GM19463 (cell line): Measurements from ENCODE around the gene ZSCAN21.
A peak's percentile ranks its signal among the peaks of the same experiment; 100 is the strongest.

ENCODE experiments used
- ATAC-seq: cut with Tn5 transposase; IDR thresholded peaks from one replicate; pipeline ENCODE4 v1.9.1; 2021; ENCODE audit warnings: mild to moderate bottlenecking, moderate library complexity; ENCODE audit not compliant: unreplicated experiment

The ZSCAN21 gene

DNA sequence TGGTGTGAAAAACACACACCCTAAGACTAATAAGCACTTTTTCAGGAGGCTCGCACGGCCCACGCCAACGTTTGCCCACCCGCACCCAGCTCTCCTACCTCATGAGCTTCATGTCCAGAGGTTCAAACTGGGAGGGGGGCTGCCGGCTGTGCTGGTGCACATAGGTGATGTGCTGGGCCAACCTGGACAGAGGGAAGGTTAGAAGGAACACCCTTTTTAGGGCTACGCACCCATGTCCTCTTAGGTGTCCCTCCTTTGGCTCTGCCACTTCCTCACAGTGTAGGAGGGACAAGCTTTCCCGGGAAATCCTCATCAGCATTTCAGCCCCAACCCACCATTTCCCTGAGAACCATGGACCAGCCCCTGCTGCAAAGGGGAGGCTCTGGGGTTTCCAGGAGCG lies 45.7 kb downstream of the ZSCAN21 start:
- ATAC-seq, result no peak

DNA sequence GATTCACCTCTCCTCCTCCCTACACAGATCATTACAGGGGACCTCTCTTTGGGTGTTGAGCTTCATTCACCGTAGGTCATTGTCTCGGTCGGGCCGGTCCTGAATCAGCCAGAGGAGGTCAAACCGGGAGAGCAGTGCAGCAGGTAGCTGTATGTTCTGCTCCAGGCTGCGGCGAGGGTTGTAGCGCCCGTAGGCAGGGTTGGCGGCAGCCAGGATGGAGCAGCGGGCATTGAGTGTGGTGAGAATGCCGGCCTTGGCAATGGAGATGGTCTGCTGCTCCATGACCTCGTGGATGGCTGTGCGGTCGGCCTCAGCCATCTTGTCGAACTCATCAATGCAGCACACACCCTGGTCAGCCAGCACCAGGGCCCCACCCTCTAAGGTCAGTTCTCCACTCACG lies 46.1 kb downstream of the ZSCAN21 start:
- no peak for ATAC-seq

DNA sequence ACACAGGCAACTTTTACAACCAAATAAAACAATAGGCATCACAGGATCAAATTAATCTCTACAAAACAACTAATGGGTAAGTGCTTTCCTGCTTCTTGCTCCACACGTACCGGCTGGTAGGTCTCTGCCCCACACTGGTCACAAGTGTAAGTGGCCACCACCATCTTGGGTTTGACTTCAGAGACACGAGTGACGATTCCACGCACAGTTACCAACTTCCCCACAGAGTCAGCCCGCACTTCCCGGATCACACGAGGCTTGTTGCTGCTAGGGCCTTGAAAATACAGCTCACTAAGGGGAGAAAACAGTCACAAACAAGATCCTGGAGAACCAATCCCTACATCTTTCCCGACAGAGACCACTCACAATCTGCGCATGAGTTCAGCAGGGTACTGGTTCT lies 49.3 kb downstream of the ZSCAN21 start:
- no peak for ATAC-seq

DNA sequence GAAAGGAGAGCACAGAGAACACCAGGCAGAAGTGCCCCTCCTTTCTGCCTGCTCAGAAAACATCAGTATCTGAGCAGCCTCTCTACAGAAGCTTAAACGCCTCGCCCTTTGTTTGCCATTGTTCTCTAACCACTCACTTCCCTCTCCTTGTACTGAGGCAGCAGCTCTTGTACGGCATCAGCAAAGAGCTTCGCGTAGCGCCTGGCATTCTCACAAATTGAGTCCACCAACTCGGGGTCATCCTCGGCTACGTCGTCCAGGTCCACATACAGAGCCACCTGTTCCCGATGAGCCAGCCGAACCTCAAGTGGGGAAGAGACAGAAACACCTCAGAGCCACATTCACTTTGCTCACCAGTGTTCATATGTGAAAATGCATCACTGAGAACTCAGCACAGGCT lies 49.9 kb downstream of the ZSCAN21 start:
- ATAC-seq, result no peak

DNA sequence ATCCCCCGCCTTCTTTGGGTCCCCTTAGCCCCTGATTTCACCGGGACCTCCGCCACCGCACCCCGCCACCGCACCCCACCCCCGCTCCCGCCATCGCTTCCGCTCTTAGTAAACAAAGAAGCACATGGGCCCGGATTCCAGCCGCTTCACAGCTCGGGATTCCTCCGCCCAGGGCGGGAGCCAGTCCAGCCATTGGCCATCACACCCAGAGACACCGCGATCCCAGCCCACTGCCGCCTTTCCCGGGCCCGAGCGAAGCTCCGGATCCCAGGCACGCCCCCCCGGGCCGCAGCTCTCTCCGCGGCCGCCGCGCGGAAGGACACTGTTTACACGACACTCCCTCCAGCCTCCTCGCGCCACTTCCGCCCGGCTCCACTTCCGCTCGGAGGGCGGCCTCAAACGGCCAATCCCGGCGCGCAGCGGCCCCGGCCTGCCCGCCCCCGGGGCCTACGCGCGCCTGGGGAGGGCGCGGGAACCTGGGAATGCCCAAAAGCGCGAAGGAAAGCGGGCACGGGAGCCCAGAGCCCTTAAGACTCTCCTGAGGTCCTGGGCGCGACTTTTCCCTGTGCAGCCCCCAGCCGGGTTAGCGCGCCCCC lies 50.9 kb downstream of the ZSCAN21 start:
- peak; percentile 59 for ATAC-seq

DNA sequence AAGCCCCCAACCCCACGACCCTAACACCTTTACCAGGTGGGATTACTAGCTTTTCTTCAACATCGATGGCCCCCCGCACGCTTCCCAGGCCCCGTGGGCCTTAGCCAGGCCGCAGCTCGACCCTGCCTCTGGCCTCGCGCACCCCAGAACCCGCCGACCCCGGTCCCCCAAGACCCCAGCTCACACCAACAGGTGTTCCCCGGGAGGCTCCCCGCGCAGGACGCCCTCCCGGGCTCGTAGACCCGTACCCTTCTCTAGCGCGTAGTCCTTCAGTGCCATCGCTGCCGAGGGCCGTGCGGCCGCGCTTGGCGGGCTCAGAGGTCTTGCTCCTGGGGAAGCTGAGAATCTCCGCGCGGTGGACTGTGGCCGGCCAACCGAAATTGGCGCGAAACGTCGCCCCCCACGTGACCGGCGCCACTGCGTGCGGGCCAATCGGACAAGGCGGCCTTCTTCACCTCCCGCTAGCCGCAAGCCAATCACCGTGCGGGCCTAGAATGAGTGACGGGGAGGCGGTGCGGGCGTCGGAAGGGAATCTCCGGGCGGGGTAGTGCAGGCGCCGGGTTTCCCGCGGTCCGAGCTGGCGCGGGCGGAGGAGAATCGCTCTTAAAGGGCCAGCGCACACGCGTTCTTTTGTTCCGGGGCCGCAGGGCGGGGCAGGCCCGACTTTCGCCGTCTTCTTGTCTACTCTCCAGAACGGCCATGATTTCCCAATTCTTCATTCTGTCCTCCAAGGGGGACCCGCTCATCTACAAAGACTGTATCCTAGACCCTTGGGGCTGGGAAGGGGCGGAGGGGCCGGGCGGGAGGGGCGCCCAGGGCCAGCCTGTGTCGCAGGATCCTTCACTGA lies 51.7 kb downstream of the ZSCAN21 start, which contains the start of the genes AP4M1 and MCM7:
TSS of gene AP4M1 (plus strand) at position 628 of the 847 bp plus-strand sequence. CDS start at position 700, 72 bp downstream.
TSS of gene MCM7 (minus strand) at position 382 of the 847 bp plus-strand sequence. CDS start at position 279, 103 bp downstream.
- ATAC-seq, result peak; percentile 88

DNA sequence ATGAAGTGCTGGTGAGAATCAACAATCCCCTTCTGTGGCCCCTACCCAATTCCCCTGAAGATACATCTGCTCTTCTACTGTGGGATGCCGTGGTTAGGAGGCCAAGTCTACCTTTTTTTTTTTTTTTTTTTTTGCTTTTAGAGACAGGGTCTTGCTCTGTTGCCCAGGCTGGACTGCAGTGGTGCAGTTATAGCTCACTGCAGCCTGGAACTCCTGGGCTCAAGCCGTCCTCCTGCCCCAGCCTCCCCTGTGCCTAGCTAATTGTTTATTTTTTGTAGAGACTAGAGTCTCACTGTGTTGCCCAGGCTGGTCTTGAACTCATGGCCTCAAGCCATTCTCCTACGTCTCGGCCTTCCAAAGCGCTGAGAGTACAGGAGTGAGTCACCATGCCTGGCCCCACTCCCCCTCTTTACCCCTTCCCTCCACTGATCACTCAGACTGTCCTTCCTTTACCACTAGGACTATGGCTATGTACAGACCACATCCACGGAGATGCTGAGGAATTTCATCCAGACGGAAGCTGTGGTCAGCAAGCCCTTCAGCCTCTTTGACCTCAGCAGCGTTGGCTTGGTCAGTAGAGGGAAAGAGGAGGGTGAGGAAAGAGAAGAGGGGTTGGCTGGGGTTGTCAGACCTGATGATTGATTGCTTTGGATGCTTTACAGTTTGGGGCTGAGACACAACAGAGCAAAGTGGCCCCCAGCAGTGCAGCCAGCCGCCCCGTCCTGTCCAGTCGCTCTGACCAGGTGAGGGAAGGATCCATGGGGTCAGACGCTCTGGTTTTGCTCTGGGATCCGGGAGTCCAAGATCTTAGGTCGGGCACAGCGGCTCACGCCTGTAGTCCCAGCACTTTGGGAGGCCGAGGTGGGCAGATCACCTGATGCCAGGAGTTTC lies 53.6 kb downstream of the ZSCAN21 start:
- no peak for ATAC-seq

DNA sequence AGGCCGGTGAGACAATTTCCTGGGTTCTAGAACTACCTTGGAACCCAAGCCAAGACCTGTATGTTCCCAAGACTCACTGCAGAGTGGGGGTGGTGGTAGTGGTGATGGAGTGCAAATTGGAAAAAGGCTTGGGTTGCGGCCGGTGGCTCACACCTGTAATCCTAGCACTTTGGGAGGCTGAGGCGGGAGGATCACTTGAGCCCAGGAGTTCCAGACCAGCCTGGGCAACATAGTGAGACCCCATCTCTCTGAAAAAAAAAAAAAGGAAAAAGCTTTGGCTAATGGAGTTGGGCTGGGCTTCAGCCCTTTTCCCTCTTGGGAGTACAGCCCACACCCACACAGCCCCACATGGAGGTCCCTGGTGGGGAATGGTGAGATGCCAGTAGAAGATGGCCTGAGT lies 56.0 kb downstream of the ZSCAN21 start:
- no peak for ATAC-seq

DNA sequence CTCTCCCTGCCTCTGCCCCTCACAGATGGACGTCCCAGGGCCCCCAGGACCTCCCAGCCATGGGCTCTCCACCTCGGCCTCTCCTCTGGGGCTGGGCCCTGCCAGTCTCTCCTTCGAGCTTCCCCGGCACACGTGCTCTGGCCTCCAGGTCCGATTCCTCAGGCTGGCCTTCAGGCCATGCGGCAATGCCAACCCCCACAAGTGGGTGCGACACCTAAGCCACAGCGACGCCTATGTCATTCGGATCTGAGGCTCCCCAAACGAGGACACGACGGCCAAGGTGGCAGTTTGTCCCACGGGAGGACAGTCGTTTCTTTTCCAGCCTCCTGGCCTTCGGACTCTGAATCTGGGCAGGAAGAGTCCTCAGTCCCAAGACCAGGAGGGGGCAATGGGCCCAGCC lies 57.1 kb downstream of the ZSCAN21 start:
- ATAC-seq, result no peak

DNA sequence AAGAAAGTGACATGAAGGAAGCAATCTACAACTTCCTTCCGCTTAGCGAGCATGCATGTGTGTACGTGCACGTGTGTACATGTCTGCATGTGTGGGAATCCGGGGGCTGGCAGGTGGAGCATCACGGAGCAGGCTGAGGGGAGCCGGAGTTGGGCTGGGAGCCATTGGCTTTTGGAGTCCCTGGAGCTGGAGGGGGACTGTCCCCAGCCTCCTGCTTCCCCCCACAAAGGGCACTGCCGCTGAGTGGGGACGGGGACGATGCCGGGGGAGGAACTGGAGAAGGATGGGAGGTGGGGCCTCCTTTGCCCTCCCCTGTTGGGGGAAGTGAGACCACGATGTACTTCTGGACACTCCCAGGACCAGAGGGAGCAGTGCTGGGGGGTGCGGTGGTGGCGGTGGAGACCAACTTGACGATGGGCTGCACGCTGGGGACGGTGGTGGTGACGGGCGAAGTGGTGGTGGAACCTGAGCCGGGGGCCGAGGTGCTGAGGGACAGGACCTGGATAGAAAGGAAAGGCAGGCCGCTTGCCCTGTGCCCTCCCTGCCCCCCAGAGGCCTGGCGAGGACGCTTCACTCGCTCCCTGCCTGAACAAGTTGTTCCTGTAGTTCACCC lies 57.7 kb downstream of the ZSCAN21 start:
- ATAC-seq, result no peak

DNA sequence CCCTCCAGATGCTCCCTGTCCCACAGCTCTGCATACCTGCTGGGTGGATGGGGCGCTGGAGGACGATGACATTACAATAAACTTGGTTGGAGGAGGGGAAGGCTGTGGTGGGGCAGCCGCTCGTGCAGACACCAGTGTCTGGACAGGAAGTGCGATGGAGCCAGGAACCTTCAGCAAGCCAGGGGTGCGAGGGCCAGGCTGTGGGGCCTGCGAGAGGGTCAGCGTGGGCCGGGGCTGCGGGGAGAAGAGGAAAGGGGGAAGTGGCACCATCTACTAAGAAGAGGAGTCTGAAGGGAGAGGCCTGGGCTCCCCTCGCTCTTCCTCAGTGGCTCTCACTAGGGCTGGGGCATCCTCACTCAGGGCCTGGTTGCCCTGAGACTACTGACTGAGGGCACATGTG lies 58.3 kb downstream of the ZSCAN21 start:
- ATAC-seq, result no peak

DNA sequence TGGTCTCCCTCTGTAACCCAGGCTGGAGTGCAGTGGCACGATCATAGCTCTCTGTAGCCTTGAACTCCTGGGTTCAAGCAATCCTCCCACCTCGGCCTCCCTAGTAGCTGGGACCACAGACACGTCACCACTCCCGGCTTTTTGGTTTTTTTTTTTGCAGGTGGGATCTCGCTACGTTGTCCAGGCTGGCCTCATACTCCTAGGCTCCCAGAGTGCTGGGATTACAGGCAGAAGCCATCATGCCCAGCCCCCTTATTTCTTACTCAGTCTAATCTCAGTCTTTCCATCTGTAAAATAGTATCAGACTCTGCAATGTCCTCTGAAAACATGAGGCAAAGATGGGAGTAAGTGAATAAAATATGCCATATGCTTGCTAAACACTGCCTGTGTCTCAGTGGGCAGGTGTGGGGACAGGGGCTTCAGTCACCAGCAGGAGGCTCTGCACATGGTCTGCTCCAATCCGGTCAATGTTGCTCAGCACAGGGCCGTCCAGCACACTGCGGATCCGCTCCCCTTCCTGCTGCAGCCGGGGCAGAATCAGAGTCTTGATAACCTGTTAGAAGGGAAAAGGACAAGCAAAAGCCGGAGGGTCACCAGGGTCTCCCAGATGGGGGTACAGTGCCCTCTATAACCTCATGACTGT lies 60.1 kb downstream of the ZSCAN21 start:
- no peak for ATAC-seq

DNA sequence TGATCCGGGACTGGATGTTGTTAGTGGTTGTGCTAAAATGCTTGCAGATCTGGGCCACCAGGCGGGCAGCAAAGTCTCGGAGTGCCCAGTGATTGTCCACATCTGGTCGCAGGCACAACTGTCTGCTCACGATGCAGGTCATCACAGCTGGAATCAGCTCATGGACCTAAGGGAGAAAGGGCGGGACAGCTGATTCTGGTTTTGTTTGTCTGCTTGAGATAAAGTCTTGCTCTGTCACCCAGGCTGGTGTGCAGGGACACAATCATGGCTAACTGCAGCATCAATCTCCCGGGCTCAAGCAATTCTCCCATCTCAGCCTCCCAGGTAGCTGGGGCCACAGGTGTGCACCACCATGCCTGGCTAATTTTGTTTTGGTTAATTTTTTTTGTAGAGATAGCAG lies 61.6 kb downstream of the ZSCAN21 start:
- no peak for ATAC-seq

DNA sequence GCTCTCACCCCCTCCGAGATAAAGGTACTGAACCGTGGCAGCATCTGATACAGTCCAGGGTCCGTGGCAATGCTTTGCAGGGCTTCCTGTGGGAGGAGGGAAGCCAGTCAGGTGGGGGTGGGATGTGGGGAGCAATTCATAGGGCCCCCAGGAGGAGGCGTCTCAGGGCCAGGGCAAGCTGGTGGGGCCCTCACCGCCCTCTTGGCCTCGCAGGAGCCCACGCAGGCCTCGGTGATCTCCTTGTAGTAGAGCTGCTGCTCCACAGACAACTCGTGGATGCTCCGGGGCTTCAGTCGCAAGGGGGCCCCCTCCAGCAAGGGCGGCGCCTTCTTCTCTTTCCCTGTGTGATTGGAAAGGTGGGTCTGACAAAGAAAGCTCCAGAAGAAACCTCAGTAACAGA lies 62.3 kb downstream of the ZSCAN21 start:
- no peak for ATAC-seq
